ENCODE data around the gene CD1C.

DNA sequence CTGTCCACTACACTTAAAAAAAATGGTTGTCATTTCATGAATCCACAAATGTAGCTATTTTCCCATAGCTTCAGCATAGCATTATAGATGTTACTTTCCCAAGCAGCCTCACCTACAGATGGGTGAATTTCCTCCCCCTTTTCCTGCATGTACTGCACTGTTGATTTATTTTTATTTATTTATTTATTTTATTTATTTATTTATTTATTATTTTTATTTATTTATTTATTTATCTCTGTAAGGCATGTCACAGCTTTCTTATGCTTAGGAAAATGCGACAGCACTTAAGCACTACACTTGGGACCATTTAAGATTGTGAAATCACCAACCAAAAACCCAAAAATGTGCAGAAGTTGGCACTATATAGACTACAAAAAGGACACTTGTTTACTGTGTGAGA is 30.6 kb upstream of the CD1C start:
- TF ChIP-seq NR3C1 (CRISPR knock-in tag; IDR thresholded peaks at IDR 0.05), result no peak
- no peak for TF ChIP-seq ELF1 (tag; IDR thresholded peaks at IDR 0.05)
- TF ChIP-seq, protein P1, sequence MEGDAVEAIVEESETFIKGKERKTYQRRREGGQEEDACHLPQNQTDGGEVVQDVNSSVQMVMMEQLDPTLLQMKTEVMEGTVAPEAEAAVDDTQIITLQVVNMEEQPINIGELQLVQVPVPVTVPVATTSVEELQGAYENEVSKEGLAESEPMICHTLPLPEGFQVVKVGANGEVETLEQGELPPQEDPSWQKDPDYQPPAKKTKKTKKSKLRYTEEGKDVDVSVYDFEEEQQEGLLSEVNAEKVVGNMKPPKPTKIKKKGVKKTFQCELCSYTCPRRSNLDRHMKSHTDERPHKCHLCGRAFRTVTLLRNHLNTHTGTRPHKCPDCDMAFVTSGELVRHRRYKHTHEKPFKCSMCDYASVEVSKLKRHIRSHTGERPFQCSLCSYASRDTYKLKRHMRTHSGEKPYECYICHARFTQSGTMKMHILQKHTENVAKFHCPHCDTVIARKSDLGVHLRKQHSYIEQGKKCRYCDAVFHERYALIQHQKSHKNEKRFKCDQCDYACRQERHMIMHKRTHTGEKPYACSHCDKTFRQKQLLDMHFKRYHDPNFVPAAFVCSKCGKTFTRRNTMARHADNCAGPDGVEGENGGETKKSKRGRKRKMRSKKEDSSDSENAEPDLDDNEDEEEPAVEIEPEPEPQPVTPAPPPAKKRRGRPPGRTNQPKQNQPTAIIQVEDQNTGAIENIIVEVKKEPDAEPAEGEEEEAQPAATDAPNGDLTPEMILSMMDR (IDR thresholded peaks at IDR 0.05 in 2 of 3, conservative IDR thresholded peaks at IDR 0.05 in 1 of 3; ENCODE audit: insufficient read depth in 2 of 3, low read depth in 1 of 3, low read length in 3 of 3), result no peak
- TF ChIP-seq NR2C1 (IDR thresholded peaks at IDR 0.05), result no peak
- no peak for TF ChIP-seq NR2C1 (tag; IDR thresholded peaks at IDR 0.05)
- TF ChIP-seq, protein P2, sequence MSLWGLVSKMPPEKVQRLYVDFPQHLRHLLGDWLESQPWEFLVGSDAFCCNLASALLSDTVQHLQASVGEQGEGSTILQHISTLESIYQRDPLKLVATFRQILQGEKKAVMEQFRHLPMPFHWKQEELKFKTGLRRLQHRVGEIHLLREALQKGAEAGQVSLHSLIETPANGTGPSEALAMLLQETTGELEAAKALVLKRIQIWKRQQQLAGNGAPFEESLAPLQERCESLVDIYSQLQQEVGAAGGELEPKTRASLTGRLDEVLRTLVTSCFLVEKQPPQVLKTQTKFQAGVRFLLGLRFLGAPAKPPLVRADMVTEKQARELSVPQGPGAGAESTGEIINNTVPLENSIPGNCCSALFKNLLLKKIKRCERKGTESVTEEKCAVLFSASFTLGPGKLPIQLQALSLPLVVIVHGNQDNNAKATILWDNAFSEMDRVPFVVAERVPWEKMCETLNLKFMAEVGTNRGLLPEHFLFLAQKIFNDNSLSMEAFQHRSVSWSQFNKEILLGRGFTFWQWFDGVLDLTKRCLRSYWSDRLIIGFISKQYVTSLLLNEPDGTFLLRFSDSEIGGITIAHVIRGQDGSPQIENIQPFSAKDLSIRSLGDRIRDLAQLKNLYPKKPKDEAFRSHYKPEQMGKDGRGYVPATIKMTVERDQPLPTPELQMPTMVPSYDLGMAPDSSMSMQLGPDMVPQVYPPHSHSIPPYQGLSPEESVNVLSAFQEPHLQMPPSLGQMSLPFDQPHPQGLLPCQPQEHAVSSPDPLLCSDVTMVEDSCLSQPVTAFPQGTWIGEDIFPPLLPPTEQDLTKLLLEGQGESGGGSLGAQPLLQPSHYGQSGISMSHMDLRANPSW (CRISPR knock-in tag; IDR thresholded peaks at IDR 0.05), result no peak
